ENCODE measurements around the gene SLC35F3. TPM values are rescaled to one million over a fixed set of nuclear protein-coding genes. Genes with fewer than 3 reads are reported as not detected.

Gene SLC35F3
- total and polyA plus RNA-seq, 9 of the 15 experiments (the other 6 are each of a cell fraction or from before 2014, with no cell fraction given): 0.04 to 0.07 (median 0.04) TPM; not detected in 6

GRCh38 chr1:234270093-234270492 lies 365.6 kb downstream of the SLC35F3 start:
- H3K27ac ChIP-seq (ENCODE audit: extremely low read depth, low read depth, low read length): no peak overlapping the region
- CTCF ChIA-PET (ENCODE audit: low intra/inter-chr PET ratio): no interaction called here
- ATAC-seq: no peak
- BruUV-seq (replicated peaks): no TSS peak
- H3K9ac ChIP-seq (ENCODE audit: insufficient read depth in 1 of 2, low read depth in 2 of 2, low read length in 2 of 2): no peak overlapping the region
- no peaks in the 10 kb centered on the region for H3K79me2 ChIP-seq (ENCODE audit: control insufficient read depth, insufficient read depth, low read length)
- peaks cover 9 to 22% of the 10 kb centered on the region in 2 experiments; a peak in 4 of 5 replicates for H3K27me3 ChIP-seq (ENCODE audit: control insufficient read depth in 2 of 2, insufficient read depth in 2 of 2, low read length in 2 of 2)
- DNase-seq (ENCODE audit: extremely low read depth in 1 of 4, low spot score in 3 of 4): no peak
- no peaks in the 10 kb centered on the region for H3K36me3 ChIP-seq (ENCODE audit: control insufficient read depth, insufficient read depth, low read length)
- FAIRE-seq: no peak
- no peaks in the 10 kb centered on the region for H3K9me1 ChIP-seq (ENCODE audit: control insufficient read depth, insufficient read depth, low read length)
- WGBS (ENCODE audit: insufficient coverage, low coverage, missing lambda C conversion rate): 3% methylated on average over 2 of the region's 2 CpGs
- in situ Hi-C loops (cut with MboI): no loop called here
- no peaks in the 10 kb centered on the region for H4K20me1 ChIP-seq (replicated peaks; ENCODE audit: control insufficient read depth, insufficient read depth, low read length)
- H2AFZ ChIP-seq (ENCODE audit: low read depth, low read length): no peak overlapping the region
- TF ChIP-seq PBX2 (CRISPR knock-in tag; IDR thresholded peaks at IDR 0.05; ENCODE audit: low read depth) (no peak), PBX2 (tag; conservative IDR thresholded peaks at IDR 0.05; ENCODE audit: low read depth) (no peak), BMI1 (IDR thresholded peaks at IDR 0.05; ENCODE audit: low read length) (no peak)
- no peaks in the 10 kb centered on the region for H3K4me1 ChIP-seq (replicated peaks in 1 of 2; ENCODE audit: control insufficient read depth in 2 of 2, insufficient read depth in 2 of 2, low read length in 2 of 2)
- H3K4me3 ChIP-seq: no peak overlapping the region
- no peak overlapping the region for H3K4me2 ChIP-seq (ENCODE audit: insufficient read depth, low read length)
- POLR2A ChIA-PET: no interaction called here
- intact Hi-C loops (cut with micrococcal nuclease): no loop called here
- no peaks in the 10 kb centered on the region for H3K9me3 ChIP-seq (replicated peaks; ENCODE audit: control insufficient read depth, insufficient read depth, low read depth, low read length)

All from K562 (cell line).